H1 (cell line): ENCODE data around the gene EMC10. TPM values are rescaled to one million over a fixed set of nuclear protein-coding genes. Genes with fewer than 3 reads are reported as not detected.

ENCODE experiments used
- KDM5A ChIP-seq: fragments of 200-600 bp; IDR thresholded peaks from 2 replicates; pipeline ENCODE4 v1.7.1; 2012; ENCODE audit warnings: mild to moderate bottlenecking, low read length, inconsistent platforms, mixed read lengths
- POLR2A ChIP-seq, 2 experiments: IDR thresholded peaks; 1 replicate in 1 of 2; 2 replicates in 1 of 2; pipeline ENCODE4 v1.6.1; 2011; ENCODE audit warnings: low read depth in 2 of 2, low read length in 2 of 2, mild to moderate bottlenecking in 2 of 2; ENCODE audit errors: control extremely low read depth in 1 of 2
- polyA plus RNA-seq, 7 experiments: library from polyadenylated mRNA; depleted of rRNA in 3 of 7; stranded (reverse) in 5 of 7; unstranded in 2 of 7; fragments of >200 nt in 5 of 7; fragments of 200-250 nt in 2 of 7; gene quantifications; 1 replicate in 5 of 7; 2 replicates in 1 of 7; 4 replicates in 1 of 7; pipeline versions ENCODE4 v1.2.1 to v1.2.3, GENCODE V29; 2011 to 2013; ENCODE audit warnings: missing spikeins in 2 of 7, mixed read lengths in 2 of 7
- total RNA-seq: library from RNA; stranded (reverse); fragmentation: NEBNext Ultra II Directional; extraction: Animal tissue kit (Norgen Biotek cat#: 25700); gene quantifications from 2 replicates; pipeline ENCODE4 v1.2.1, GENCODE V29; 2021
- TF ChIP-seq, protein P1 (sequence below): IDR thresholded peaks from 2 replicates; pipeline ENCODE4 v1.6.1; 2011; ENCODE audit warnings: low read depth, mild to moderate bottlenecking, low read length; ENCODE audit not compliant: insufficient read depth

Gene EMC10
- total and polyA plus RNA-seq, 2 of the 8 experiments (the other 6 are each of a cell fraction or from before 2014, with no cell fraction given): 77.6 to 103 TPM

DNA sequence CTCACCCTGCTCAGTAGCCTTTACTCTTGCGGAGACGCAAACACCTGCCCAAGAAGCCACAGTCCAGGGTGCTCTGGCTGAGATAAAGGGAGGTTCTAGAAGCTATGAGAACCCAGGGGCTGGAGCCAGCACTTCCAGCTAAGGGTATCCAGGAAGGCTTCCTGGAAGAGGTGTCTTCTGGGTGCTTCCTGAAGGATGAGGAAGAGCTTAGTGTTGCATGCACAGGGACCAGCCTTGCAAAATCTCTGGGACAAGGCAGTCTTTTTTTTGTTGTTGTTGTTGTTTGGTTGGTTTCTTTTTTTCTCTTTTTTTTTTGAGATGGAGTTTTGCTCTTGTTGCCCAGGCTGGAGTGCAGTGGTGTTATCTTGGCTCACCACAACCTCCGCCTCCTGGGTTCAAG is 23.1 kb upstream of the EMC10 start (continued):
- TF ChIP-seq, protein P1, sequence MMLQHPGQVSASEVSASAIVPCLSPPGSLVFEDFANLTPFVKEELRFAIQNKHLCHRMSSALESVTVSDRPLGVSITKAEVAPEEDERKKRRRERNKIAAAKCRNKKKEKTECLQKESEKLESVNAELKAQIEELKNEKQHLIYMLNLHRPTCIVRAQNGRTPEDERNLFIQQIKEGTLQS: no peak
- no peak for TF ChIP-seq KDM5A
- TF ChIP-seq POLR2A (IDR thresholded peaks at IDR 0.05; ENCODE audit: control extremely low read depth in 1 of 2, low read depth in 2 of 2, low read length in 2 of 2): no peak
- TF ChIP-seq, all 59 proteins: peak for 0
